ENCODE measurements around the gene PRSS2.

- no peak for TF ChIP-seq CTCF (IDR thresholded peaks at IDR 0.05; ENCODE audit: poor library complexity)
- TF ChIP-seq EZH2phosphoT487 (IDR thresholded peaks at IDR 0.05; ENCODE audit: low read depth, severe bottlenecking, unreplicated experiment) = no peak
These were observed 37.7 kb downstream of the PRSS2 start for GRCh38 chr7:142808461-142808801.

Data from hepatocyte (in vitro differentiated cells).